Measurements from ENCODE around the gene LDB1.

Gene LDB1

DNA sequence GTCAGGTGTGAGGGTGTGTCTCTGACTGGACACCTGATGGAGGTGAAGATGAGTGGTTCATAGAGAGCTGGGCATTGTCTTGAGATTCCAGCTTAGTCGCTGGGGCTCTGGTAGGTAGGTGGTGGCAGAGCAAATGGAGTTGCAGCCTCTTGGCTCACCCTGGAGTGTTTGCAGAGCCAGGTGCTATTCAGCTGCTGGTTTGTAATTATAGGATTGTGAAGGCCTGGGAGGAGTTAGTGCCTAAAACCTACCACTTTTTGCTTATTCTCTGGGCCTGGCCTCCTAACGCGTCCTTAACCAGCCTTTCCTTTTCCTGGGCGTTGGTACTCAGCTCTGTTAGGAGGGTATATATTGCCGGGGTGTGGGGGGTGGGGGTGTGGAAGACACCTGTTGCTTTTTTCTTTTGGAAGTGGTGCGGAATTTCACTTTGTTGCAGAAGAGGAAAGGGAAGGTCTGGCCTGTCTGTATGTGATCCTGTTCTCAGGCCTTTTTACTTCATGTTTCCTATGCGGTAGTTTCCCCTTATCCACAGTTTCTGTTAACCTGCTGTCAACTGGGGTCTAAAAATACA, 15.9 kb upstream of the LDB1 start:
- DNase-seq, result no peak

DNA sequence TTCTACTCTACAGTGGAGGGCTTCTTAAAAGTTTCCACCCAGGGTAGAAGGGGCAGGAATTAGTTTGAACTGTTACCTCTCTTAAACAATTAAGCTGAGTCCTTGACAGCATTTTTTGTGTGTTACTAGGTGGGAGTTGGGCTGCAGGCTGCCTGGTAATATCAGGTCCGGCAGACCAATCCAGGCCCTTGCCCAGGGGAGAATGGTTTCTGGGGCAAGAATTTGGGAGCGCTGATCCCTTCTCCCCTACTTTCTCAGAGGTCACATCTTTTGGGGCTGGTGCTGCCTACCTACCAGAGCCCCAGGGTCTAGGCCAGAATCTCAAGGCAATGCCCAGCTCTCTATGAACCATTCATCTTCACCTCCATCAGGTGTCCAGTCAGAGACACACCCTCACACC, 14.2 kb upstream of the LDB1 start:
- no peak for DNase-seq

DNA sequence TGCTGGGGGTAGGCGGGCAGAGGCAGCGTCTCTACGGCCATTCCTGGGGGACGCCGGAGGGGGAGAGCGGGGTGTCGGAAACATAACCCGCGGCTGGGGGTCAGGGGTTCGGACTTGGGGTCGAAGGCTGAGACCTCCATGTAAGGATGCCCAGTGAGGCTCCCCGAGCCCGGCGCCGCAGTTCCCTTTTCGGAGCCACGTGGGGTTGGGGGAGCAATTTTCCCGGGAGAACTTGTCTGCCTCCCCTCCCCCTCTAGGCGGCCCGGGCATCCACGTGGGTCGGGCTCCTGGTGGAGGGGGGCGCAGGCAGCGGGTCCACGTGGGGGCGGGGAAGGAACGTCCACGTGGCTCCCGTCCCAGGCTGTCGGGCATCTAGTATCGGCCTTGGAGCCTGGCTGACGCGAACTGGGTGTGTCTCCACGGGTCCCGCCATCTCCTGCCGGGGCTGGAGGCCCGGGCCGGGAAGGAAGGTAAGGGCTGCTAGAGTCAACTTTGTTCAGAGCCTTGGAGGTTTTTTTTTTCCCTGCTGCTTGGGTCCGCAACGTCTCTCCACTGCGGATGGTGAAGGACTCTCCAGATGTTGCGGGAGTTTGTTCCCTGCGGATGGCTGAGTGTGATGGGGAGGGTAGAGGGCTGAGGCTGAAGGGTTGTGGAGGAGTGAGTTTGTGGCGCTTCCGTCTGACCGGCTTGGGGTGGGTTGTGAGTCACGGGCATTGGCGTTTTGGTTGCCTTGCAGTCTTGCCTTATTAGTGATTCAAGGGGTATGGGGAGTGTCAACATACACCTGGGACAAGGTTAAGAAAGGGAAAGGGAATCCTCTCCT, 13.4 kb upstream of the LDB1 start:
- peak; percentile 31 for DNase-seq

DNA sequence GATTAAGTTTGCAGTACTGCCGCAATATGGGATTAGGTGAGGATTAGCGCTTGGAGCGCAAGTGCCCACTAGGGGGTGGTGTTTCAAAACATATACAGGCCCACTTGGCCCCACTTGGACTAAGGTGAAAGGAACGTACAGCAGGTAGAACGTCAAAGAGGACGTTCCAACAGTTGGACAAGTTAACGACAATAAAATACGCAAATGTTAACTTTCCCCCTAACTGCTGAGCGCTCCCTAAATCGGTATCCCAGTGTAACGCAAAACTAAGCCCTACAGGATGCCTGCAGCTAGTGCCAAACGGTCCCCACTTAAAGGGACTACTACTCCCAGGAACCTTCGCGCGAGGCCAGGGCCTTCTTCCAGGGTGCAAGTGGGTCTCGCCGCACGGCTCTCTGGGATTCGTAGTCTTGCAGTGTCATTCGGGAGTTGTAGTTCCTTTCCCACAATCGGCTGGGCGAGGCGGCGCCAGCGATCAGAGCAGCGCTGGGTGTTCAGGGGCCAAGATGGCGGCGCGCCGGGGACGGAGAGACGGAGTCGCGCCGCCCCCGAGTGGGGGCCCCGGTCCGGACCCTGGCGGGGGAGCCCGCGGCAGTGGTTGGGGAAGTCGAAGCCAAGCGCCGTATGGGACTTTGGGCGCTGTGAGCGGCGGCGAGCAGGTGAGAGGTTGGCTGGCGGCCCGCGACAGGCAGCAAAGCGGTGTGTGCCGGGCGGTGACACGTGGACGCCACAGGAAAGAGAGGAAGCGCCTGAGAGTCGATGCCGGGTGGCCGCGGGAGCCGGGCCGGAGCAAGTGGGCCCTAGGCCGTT, 12.6 kb upstream of the LDB1 start, which contains the start of gene PPRC1:
Gene PPRC1, plus strand, starts transcription at position 478 of the 810 bp plus-strand sequence. Its CDS starts 29 bp downstream, at position 507.
- DNase-seq, result peak; percentile 96

DNA sequence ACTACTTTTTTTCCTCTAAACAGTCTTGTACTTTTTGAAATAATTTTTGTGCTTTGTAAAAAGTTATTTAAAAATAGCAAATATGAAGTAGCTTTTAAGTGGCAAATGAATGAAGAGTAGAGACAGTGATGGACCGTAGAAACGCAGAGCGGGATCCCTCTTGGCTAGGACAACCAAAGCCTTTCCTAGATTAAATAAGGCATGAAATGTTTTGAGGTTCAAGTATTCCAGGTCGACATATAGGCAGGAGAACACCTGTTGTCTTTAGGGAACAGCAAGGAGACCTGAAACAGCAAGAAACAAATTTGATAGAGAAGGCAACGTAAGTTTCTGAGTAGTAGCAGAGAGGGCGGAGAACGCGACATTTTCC, 12.0 kb upstream of the LDB1 start:
- DNase-seq, result no peak

DNA sequence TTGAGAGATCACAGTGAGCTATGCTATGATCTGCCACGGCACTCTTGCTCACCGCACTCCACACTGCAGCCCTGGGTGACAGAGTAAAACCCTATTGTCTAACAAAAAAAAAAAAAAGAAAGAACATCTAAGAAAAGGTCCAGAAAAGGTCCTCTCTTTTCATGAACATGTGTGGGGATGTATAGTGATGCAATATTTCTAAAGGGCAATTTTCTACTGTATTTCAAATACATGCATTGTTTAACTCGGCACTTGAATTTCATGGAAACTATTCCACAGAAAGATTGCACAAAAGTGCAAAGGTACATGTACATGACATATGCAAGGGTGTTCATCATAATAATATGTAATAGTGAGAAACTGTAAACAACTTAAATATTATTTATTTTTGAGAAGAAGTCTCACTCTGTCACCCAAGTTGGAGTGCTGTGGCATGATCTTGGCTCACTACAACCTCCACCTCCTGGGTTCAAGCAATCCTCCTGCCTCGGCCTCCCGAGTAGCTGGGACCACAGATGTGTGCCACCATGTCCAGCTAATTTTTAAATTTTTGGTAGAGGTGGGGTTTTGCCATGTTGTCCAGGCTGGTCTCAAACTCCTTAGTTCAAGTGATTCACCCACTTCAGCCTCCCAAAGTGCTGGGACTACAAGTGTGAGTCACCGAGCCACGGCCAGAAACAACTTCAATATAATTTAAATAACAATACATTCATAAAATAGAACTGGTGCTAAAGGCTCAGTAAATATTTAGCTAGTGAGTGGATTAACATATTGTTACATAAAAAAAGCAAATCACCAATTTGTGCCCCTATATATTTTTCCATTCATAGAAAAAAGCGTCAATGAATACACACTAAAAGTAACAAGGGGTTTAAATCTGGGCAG, 11.4 kb upstream of the LDB1 start:
- no peak for DNase-seq

DNA sequence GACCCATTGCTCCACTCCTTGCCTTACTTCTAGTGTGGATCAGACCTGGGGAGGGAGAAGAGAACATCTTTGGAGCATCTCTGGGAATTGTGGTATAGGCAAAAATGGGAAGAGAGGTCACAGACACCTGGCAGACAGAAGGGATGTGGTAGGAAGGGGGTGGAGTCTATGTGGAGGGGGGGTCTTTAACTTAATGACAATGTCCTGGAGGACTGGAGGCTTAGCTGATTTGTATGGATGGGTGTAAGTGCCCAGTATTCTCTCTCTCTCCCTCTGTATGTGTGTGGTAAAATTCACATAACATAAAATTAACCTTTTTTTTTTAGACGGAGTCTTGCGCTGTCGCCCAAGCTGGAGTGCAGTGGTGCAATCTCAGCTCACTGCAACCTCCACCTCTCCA, 3.1 kb upstream of the LDB1 start:
- DNase-seq, result no peak

DNA sequence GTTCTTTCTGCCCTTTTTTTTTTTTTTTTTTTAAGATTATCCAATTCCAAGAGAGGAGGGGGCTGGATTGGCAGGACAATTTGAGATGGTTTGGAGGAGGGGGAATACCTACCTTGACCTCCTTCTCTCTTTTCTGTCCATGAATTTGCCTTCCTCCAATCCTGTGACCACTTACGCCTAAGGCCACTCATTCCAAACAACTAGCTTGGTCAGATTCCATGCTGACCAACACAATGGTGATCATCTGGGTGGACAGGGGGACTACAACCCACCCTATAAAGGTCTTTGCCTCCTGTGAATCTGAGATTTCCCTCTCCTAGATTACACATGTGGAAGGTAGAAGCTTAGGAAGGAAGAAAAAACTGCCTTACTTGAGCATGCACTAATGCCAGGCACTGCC, 2.3 kb upstream of the LDB1 start:
- no peak for DNase-seq

DNA sequence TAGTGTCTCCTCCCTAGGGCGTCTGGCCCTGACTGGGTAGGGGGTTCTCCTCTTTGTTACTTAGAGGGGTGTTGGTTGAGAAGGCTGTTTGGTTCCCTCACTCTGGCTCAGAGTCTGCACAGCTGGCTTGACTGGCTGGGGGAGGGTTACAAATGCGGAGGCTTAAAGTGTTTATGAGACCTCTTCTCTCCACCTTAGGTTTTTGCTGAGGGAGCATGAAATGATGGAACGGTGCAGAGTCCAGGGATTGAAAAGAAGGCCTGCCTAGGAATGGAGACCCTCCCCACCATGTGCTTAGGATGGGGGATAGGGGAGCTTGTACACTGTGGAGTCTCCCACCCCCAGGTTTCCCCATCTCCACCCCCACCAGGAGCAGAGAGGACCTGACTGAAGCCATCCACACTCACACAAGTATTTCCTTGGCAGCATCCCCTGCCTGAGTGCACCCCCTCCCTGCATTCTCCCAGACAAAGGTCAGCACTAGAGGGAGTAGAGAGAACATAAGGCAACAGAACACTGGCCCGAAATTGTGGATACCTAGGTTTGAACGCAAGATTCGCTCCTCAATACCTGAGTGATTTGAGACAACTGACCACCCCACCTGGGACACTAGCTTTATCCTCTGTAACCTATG, 1.7 kb upstream of the LDB1 start:
- no peak for DNase-seq

DNA sequence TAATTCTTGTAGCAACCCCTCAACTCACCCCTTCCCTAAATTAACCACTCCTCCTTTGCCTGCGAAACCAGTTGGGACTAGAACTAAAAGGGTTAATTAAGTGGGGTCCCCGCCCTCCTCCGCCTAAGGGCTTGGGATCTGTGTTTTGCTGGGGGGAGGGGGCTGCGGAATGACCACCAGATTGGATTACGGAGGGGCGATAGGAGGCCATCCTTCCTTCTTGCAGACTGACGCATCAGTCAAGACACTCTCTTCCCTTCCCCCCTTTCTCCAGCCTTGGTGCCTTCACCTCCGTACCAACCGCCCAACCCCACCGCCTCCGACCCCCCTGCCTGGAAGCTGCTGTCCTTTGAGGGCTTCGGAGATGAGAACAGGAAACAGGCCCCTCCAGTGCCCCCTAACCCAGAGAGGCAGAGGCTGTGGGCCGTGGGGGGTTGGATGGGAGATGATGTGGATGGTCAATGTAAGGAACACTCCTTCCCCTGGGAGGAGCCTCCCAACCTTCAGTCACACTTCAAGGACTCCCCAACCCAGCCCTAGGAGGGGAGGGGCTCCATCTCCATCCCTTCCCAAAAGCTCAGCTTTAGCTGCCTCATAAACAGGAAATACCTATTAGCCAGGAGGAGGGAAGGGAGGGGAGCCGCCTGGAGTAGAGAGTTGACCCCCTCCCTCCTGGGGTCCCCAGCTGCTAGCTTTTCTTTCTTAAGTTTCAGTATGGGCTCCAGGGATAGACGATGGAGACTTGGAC, 997 bp upstream of the LDB1 start:
- no peak for DNase-seq

DNA sequence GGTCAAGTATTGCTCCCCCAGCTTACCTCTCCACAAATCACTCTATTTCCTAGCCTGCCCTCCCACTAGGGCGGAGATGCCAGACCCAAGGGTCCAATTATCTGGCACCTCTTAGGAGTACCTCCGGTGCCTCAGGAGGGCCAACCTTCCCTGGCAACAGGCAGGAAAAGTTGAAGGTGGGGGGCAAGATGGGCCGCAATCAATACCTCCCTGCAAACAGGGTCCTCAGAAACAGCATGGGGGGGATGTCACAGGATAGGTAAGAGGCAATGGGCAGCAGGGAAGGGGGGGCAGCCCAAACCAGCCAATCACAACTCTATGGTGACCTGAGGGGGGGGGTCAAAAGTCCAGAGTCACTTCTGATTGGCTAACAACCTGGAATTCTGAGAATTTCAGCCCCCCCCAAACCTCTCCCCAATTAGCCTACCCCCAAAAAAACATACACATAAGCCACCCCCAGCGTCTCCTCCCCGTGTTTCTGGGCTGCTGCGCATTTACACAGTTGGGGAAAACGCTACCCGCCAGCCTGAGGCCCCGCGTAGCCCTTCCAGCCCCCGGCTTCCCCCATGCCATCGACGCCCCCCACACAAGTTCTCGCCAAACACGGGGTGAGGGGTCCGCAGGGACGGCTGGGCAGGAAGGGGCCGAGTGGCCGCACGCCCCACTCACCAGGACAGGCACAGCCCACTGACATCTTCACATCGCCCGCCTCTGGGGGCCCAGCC, 589 bp downstream of the LDB1 start:
- DNase-seq, result peak; percentile 46

DNA sequence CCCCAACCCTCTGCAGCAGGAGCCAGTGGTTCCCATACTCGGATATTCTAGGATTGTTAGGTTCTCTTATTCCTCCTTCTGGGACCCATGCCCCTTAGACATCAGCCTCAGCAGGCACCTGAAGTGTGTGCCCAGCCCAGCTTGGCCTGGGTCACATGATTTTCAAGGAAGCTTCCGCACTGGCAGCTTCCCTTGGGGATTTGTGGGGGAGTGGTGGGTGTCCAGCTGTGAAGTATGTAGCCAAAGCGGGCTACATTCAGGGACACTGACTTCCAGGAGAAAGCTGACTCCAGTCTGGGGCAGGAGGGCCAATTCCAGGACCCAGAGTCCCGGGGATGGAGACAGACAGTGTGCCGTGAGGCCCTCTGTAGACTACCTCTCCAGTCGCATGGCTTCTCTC, 1.3 kb downstream of the LDB1 start:
- no peak for DNase-seq

DNA sequence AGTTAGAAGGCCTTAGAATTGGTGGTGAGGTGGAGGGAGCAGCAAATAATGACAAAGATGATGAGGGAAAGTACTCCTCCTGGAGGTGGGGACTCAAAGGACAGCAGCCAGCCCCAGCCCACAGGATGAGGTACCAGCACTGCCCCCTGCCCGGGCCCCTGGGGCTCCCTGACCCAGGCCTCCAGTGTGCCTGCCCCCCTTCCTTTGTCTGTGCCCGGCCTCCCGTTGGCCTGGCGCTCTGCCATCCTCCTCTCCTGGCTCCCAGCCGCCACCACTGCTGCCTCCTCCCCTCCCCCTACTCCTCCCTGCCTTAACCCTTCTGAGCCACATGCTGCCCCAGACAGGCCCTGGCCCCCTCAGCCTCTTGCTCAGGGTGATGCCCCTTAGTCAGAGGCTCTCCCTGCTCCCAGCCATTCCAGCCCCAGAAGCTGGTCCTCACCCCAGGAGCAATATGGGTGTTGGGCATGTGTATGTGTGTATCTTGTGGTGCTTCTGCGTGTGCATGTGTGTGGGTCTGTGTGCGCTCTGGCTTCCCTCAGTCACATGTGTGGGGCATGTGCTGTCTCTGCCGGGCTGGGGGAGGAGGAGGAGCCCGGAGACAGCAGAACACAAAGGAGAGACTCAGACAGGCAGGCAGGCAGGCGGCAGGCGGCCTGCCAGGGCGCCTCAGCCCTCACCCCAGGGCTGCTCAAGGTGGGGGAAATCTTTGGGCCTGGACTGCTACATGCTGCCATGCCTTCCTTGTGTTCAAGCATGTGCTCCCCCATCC, 2.6 kb downstream of the LDB1 start:
- peak; percentile 47 for DNase-seq

DNA sequence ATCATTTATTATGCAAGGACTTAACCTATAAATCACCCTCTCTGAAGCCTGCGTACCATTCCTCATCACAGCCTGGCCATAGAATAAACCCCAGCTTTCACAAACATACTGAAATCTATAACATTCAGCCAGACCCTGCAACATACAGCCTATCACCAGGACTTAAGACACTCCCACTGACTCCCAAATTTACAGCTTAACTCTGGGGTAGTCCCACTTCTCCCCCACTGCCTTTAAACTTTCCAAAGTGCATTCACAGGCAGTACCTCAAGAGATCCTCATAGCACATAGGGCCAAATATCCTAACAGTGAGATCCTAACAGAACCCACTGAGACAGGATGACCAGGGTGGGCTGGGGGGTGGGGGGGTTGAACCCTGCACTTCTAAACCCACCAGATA, 3.5 kb downstream of the LDB1 start:
- DNase-seq, result no peak

DNA sequence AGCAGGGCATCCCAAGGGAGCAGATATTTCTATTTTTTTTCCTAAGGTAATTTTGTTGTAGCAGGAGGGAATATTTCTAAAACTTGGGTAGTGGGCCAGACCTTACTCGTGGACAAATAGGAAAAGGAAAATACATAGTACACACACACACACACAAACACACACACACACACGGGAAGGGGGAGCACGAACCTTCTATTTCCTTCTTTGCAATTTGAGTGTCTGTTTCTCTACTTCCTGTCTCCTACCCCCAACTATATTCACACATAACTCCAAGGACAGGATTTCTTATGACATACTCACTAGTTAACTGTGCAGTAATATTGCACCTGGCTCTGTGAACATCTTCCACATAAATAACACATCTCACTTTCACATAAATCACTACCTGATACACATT, 4.4 kb downstream of the LDB1 start:
- no peak for DNase-seq

DNA sequence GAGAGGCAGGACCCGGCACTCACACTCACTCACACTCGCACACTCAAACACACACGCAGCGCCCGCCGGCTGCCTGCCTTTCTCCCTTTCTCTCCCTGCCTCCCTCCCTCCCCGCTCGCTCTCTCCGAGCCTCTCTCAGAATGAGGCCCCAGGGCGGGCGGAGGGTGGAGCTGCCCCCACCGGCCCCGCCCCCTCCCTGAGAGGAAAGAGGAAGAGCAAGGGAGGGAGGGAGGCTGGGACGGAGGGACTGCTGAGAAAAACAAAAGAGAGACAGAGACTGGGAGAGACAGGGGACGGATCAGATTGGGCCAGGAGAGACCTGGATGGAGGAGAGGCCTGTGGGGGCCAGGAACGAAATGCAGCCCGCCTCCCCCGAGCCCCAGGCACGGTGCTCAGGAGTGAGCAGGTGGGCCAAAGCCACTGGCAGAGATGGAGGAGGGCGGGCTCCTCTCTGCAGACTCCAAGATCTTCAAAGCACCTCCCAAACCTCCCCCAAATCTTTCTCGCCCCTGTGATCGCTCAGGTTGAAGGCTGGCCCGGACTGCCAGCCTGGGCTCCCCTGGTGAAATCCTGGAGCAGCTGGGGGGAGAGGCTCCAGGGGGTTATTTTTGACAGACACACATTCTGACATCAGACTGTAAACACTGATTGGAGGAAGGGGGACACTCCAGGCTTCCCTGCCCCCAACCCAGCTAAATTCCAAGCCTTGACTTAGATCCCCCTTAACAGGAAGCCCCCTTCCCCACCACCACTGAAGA, 5.1 kb downstream of the LDB1 start:
- DNase-seq, result peak; percentile 82

DNA sequence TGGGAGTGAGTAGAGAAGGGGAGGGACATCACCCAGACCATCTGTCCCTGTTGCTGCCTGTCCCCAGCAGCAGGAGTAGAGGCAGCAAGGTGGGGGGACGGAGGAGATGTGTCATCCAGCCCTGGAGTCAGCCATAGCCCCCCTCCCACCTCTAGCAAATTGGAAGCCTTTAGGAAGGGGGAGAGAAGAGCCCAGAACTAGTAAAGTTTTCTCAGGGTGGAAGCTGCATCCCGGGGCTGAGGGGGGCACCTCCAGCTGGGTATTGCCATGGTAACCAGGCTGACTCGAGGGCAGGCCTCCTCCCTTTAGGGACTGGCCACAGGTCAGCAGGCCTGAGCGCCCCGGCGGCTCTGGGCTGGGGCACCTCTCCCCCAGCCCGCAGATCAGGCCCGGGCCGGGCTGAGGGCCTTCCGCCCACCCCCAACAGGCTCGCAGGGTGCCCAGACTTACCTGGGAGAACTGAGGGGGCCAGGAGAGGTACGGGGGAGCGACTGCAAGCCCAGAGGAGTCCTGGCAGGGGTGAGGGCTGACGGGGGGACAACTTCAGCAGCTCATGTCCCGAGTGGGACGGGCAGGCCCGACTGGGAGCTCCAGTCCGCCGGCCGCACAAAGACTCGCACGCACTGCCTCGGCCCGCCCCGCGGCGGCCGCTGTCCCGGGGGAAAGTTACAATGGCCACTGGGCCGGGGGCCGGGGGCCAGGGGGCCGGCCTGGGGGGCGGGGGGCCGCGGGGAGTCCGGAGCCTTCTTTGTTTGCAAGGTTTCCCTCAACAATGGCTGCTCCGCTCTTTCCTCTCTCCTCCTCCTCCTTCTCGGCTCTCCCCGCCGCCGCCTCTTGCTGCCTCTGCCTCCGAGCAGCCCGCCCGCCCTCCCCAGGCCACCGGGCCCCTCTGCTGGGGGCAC, 6.0 kb downstream of the LDB1 start:
- DNase-seq, result no peak

DNA sequence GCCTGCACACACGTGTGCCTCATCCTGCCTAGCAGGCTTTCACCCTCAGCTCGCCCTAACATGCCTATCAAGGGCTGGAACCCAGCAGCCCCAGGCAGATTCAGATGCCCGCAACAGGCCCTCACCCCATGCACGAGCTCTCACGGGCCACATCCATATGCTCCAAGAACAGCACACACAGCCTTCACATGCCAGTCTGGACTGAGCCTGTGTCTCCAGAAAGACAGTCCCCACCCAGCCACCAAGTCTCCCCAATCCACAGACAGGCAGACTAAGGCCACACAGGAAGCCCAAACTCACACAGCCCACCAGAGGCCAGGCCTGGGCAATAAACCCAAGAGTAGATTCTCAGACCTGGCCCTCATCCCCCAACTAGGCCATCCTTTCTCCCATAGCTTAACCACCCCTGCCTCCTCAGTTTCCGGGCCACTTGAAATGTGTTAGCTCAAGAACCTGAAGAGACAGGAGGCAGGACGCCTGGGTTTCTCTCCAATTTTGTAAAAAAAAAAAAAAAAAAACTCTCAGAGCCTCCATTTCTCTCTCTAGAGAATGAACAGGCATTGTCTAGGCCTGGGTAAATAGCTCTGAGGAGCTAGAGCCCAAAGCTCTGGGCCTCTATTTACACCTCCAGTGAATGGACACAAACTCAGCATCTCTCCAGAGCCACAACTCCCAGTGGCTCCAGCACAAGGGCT, 6.8 kb downstream of the LDB1 start:
- no peak for DNase-seq
